HepG2 (cell line): ENCODE measurements around the gene MTARC1.

ENCODE experiments used
- ARID2 ChIP-seq: sonication (generic); formaldehyde crosslinking; IDR thresholded peaks from 2 replicates; pipeline ENCODE4 v1.8.1; 2022; ENCODE audit warnings: mild to moderate bottlenecking, missing genetic modification reagents, borderline replicate concordance
- CTCF ChIP-seq: sonication (generic); formaldehyde crosslinking; IDR thresholded peaks from 2 replicates; pipeline ENCODE4 v1.5.0; 2020; ENCODE audit warnings: mild to moderate bottlenecking, missing genetic modification reagents, moderate library complexity
- HOXA7 ChIP-seq: sonication (generic); formaldehyde crosslinking; IDR thresholded peaks from 2 replicates; pipeline ENCODE4 v1.8.1; 2022; ENCODE audit warnings: mild to moderate bottlenecking, missing genetic modification reagents, moderate library complexity
- PAWR ChIP-seq: sonication (generic); formaldehyde crosslinking; IDR thresholded peaks from 2 replicates; pipeline ENCODE4 v1.4.0; 2020; ENCODE audit warnings: missing genetic modification reagents, mild to moderate bottlenecking, borderline replicate concordance
- POLR2A ChIP-seq, 2 experiments: IDR thresholded peaks; 2 replicates each; pipeline ENCODE4 v1.6.1; 2011; ENCODE audit warnings: low read depth in 2 of 2, low read length in 2 of 2, mild to moderate bottlenecking in 1 of 2, moderate library complexity in 1 of 2; ENCODE audit not compliant: insufficient read depth in 1 of 2
- ZNF326 ChIP-seq: sonication (generic); formaldehyde crosslinking; IDR thresholded peaks from 2 replicates; pipeline ENCODE4 v1.4.0; 2020; ENCODE audit warnings: missing genetic modification reagents, borderline replicate concordance

DNA sequence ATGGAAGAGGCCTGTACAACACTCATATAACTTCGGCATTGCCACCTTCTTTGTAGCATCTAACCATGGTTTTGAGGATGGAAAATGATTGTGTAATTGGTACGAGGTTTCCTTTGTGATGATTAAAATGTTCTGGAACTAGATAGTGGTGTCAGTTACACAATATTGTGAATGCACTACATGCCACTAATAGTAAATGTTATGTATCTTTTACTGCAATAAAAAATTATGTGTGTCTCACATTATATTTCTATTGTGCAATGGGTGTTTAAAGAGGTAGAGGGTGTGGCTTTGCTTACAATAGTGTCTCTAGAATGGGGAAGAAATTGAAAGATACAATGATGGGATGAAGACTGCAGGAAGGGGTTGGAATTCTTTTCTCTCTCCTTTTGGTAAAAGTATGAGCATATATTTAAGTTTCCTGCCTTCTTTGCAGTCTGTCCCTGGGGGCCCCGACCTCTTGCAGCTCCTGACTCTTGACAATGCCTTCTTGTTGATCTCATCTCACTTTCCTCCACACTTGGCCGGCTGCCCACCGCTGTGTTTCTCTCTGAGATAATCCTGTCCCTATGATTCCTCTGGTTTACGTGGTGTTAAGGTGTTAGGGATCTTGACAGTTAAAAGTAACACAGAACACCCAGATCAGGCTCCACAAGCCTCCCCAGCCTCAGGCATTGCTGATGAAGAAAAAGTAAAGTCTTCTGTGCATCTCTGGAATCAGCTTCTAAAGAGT, 39.3 kb downstream of the MTARC1 start:
- TF ChIP-seq CTCF (CRISPR knock-in tag) = no peak
- TF ChIP-seq ZNF326 (CRISPR knock-in tag) = no peak
- no peak for TF ChIP-seq ARID2 (CRISPR knock-in tag)
- TF ChIP-seq POLR2A (IDR thresholded peaks at IDR 0.05; ENCODE audit: insufficient read depth in 1 of 2, low read depth in 2 of 2, low read length in 2 of 2) = no peak
- no peak for TF ChIP-seq PAWR
- no peak for TF ChIP-seq HOXA7 (CRISPR knock-in tag)
